ENCODE results near the gene TMEM271.

TMEM271 gene

DNA sequence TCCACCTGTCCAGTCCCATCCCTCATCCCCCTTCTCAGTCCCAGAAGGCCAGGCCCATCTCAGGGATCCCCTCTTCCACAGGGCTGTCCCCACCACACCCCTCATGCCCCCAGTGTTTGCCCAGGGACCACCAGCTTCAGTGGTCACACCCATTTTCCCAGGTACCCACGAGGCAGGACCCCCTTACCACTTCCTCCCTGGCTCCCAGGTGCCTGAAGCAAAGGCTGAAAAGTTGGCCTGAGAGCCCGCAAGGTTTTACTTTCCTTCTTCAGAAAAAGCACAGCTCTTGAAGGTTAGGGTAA, 7.8 kb downstream of the TMEM271 start:
- TF ChIP-seq, protein P1, sequence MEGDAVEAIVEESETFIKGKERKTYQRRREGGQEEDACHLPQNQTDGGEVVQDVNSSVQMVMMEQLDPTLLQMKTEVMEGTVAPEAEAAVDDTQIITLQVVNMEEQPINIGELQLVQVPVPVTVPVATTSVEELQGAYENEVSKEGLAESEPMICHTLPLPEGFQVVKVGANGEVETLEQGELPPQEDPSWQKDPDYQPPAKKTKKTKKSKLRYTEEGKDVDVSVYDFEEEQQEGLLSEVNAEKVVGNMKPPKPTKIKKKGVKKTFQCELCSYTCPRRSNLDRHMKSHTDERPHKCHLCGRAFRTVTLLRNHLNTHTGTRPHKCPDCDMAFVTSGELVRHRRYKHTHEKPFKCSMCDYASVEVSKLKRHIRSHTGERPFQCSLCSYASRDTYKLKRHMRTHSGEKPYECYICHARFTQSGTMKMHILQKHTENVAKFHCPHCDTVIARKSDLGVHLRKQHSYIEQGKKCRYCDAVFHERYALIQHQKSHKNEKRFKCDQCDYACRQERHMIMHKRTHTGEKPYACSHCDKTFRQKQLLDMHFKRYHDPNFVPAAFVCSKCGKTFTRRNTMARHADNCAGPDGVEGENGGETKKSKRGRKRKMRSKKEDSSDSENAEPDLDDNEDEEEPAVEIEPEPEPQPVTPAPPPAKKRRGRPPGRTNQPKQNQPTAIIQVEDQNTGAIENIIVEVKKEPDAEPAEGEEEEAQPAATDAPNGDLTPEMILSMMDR (IDR thresholded peaks at IDR 0.05; ENCODE audit: low read length), result no peak
- TF ChIP-seq EZH2 (IDR thresholded peaks at IDR 0.05; ENCODE audit: borderline replicate concordance, low read length), result no peak
- no peak overlapping the region for H2AFZ ChIP-seq (ENCODE audit: low read length)
- no peak overlapping the region for H3K4me2 ChIP-seq (ENCODE audit: low read length)
- no peaks in the 10 kb centered on the region for H3F3A ChIP-seq (ENCODE audit: insufficient read depth, low read length)
- H4K20me1 ChIP-seq (ENCODE audit: insufficient read depth, low read length), result no peaks in the 10 kb centered on the region
- H3K9me3 ChIP-seq (ENCODE audit: low read length), result no peaks in the 10 kb centered on the region
- no peaks in the 10 kb centered on the region for H3K36me3 ChIP-seq (ENCODE audit: insufficient read depth, low read length)
- H3K9me2 ChIP-seq (ENCODE audit: low read depth, low read length), result no peaks in the 10 kb centered on the region
- no peaks in the 10 kb centered on the region for H3K27me3 ChIP-seq (ENCODE audit: insufficient read depth, low read length)
- no peak overlapping the region for H3K9ac ChIP-seq (ENCODE audit: low read length)
- no peaks in the 10 kb centered on the region for H3K79me2 ChIP-seq (ENCODE audit: insufficient read depth, low read length)
- H3K4me1 ChIP-seq (ENCODE audit: insufficient read depth, low read length, severe bottlenecking), result no peaks in the 10 kb centered on the region
- no peak overlapping the region for H3K4me3 ChIP-seq (ENCODE audit: low read depth, low read length, poor library complexity, severe bottlenecking)
- no peak overlapping the region for H3K27ac ChIP-seq (ENCODE audit: low read depth, low read length, poor library complexity, severe bottlenecking)

DNA sequence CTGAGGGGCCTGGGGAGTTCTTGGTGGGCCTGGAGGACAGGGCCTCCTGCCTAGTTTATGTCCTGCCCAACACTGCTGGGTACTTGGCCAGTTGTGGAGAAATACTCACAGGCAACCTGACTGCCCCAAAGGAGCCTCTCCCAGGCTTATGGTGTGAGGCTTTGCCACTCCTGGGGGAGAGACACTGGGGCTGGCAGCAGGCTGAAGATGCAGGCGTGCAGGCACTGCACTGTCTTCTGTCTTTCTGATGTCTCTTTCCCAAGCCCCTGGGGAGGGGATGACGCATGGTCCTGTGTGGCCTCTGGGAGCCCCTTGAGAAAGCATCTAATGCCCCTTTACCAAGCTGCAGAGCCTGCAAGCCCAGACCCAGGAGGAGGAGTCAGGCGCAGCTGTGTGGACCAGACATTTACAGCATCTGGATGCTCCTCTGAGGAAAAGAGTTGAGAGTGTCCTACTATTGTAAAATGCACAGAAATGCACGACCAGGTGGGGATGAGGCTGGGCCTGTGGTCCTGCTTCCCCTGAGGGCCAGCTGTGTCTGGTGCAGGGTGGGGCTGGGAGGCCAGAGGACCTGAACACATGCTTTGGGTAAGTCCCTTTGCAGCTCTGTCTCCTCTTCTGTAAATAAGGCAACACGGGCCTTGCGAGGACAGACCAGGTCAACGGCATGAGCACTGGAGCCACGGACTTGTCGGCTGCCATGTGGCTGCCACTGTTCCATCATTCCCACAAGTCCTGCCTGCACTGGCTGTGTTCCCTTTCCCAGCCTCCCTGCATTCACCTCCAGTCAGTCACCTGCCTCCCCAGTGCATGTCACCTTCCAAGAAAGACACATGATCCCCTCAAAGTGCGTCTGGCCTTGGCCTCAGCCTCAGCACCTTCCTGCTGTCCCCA, 8.4 kb downstream of the TMEM271 start:
- H4K20me1 ChIP-seq (ENCODE audit: insufficient read depth, low read length), result no peaks in the 10 kb centered on the region
- H3K9me2 ChIP-seq (ENCODE audit: low read depth, low read length), result no peaks in the 10 kb centered on the region
- no peaks in the 10 kb centered on the region for H3K36me3 ChIP-seq (ENCODE audit: insufficient read depth, low read length)
- H2AFZ ChIP-seq (ENCODE audit: low read length), result no peak overlapping the region
- H3K4me2 ChIP-seq (ENCODE audit: low read length), result no peak overlapping the region
- TF ChIP-seq, protein P1 (IDR thresholded peaks at IDR 0.05; ENCODE audit: low read length), result no peak
- no peak for TF ChIP-seq EZH2 (IDR thresholded peaks at IDR 0.05; ENCODE audit: borderline replicate concordance, low read length)
- no peak overlapping the region for H3K4me3 ChIP-seq (ENCODE audit: low read depth, low read length, poor library complexity, severe bottlenecking)
- no peaks in the 10 kb centered on the region for H3F3A ChIP-seq (ENCODE audit: insufficient read depth, low read length)
- H3K27me3 ChIP-seq (ENCODE audit: insufficient read depth, low read length), result no peaks in the 10 kb centered on the region
- no peaks in the 10 kb centered on the region for H3K79me2 ChIP-seq (ENCODE audit: insufficient read depth, low read length)
- no peak overlapping the region for H3K9ac ChIP-seq (ENCODE audit: low read length)
- no peak overlapping the region for H3K27ac ChIP-seq (ENCODE audit: low read depth, low read length, poor library complexity, severe bottlenecking)
- H3K4me1 ChIP-seq (ENCODE audit: insufficient read depth, low read length, severe bottlenecking), result no peaks in the 10 kb centered on the region
- H3K9me3 ChIP-seq (ENCODE audit: low read length), result no peaks in the 10 kb centered on the region

DNA sequence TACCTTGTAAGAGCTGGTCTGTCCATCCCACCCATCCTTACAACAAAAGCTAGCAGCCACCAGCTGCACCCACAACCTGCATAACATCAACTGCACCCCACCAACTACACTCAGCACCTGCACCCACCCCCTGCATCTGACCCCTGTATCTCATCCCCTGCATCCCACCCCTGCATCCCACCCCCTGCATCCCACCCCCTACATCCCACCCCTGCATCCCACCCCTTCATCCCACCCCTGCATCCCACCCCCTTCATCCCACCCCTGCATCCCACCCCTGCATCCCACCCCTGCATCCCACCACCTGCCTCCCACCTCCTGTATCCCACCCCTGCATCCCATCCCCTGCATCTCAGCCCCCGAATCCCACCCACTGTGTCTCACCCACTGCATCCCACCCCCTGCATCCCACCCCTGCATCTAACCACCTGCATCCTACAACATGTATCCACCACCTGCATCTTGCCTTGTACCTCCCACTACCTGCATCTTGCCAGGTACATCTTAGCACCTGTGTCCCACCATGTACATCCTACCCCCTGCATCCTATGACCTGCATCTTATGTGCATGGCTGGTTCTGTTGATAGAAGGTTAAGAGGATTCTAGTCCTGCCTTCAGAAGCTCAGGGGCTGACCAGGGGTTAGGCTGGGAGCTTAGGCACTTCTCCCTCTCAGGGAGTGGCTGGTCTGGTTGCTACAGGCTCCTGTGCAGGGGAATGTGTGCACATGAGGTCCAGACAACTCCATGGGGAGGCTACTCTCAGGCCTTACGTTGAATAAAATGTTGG, 9.4 kb downstream of the TMEM271 start:
- Histone ChIP-seq H3F3A (ENCODE audit: insufficient read depth, low read length) (no peaks in the 10 kb centered on the region), H3K36me3 (ENCODE audit: insufficient read depth, low read length) (no peaks in the 10 kb centered on the region), H4K20me1 (ENCODE audit: insufficient read depth, low read length) (no peaks in the 10 kb centered on the region), H3K9me2 (ENCODE audit: low read depth, low read length) (no peaks in the 10 kb centered on the region), H3K27me3 (ENCODE audit: insufficient read depth, low read length) (no peaks in the 10 kb centered on the region), H3K9ac (ENCODE audit: low read length) (no peak overlapping the region), H3K4me3 (ENCODE audit: low read depth, low read length, poor library complexity, severe bottlenecking) (no peak overlapping the region), H3K79me2 (ENCODE audit: insufficient read depth, low read length) (no peaks in the 10 kb centered on the region), H2AFZ (ENCODE audit: low read length) (no peak overlapping the region), H3K4me1 (ENCODE audit: insufficient read depth, low read length, severe bottlenecking) (no peaks in the 10 kb centered on the region), H3K9me3 (ENCODE audit: low read length) (no peaks in the 10 kb centered on the region), H3K4me2 (ENCODE audit: low read length) (no peak overlapping the region), H3K27ac (ENCODE audit: low read depth, low read length, poor library complexity, severe bottlenecking) (no peak overlapping the region)
- TF ChIP-seq EZH2 (IDR thresholded peaks at IDR 0.05; ENCODE audit: borderline replicate concordance, low read length), result no peak
- TF ChIP-seq, protein P1 (IDR thresholded peaks at IDR 0.05; ENCODE audit: low read length), result no peak
